LNCAP (cell line): Measurements from ENCODE around the gene PTPRO.

ENCODE experiments used
- TF ChIP-seq, protein P1 (sequence below): fragments of 450-650 bp; IDR thresholded peaks from 2 replicates; pipeline ENCODE4 v1.5.1; 2017; ENCODE audit warnings: mild to moderate bottlenecking

The PTPRO gene

DNA sequence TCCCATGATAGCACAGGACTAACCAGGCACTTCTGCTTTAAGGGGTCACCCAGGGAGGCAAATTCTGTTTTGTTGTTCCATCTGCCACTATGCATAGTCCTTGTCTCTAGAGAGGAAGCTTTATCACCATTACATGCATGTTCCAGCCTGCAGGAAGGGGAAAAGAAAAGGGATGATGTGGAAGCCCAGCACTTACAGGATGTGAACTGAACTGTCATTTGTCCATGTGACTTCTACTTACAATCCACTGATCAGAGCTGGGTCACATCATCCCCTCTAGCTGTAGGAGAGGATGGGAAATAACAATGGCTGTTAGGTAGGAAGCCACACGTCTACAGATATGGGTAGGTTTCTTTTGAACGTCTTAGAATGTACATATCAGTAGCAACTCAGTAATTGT is 203.1 kb downstream of the PTPRO start:
- TF ChIP-seq, protein P1, sequence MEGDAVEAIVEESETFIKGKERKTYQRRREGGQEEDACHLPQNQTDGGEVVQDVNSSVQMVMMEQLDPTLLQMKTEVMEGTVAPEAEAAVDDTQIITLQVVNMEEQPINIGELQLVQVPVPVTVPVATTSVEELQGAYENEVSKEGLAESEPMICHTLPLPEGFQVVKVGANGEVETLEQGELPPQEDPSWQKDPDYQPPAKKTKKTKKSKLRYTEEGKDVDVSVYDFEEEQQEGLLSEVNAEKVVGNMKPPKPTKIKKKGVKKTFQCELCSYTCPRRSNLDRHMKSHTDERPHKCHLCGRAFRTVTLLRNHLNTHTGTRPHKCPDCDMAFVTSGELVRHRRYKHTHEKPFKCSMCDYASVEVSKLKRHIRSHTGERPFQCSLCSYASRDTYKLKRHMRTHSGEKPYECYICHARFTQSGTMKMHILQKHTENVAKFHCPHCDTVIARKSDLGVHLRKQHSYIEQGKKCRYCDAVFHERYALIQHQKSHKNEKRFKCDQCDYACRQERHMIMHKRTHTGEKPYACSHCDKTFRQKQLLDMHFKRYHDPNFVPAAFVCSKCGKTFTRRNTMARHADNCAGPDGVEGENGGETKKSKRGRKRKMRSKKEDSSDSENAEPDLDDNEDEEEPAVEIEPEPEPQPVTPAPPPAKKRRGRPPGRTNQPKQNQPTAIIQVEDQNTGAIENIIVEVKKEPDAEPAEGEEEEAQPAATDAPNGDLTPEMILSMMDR: no peak

DNA sequence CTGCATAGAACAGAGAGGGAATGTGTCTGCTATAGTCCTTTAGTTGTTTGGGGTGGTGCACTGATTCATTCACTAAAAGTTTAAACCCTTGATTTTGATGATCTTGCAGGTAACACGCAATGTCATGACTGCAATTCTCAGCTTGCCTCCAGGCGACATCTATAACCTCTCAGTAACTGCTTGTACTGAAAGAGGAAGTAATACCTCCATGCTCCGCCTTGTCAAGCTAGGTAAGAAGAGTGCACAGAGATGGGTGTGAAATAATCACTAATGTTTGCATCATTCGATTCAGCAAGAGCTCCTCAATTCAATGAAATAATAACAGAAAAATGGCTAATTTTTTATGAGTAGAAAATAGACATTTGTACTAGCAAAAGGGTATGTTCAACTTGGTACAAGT is 203.7 kb downstream of the PTPRO start:
- TF ChIP-seq, protein P1: no peak

DNA sequence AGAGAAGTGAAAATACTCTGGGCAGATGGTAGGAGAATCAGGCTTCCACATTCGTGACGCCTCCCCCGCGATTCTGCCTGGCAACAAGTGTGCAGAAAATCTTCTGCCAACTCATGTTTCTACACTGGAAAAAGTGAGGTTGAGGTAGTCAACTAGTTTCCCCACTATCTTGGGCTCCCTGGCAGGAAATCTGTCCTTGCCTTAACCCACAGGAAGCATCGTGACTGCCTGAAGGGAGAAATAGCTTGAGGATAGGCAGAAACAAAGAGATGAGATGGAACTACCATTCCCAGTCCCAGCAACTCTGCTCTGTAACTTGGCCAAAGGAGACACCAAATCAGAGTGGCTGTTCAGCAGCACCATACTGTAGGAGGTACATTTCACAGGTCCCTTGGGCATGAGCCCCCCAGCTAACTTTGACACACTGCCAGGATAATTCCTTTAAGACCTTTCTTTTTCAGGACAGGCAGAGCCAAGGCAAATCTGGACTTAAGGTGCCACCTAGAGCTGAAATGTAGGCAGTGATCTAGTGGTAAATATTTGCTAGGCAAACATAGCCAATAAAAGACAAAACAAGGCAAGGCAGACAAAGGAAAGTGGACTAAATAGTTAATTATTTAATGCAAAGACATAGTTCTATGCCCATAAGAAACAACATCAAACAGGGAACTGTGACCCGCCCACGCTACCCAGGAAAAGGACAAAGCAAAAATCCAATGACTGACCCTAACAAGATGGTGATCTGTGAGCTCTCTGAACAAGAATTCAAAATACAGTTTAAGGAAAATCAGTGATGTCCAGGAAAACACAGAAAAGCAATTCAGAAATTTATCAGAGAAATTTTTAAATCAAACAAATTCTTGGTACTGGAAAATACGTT is 205.1 kb downstream of the PTPRO start:
- TF ChIP-seq, protein P1: peak; percentile 50; the same call in 1 of the 2 replicates

DNA sequence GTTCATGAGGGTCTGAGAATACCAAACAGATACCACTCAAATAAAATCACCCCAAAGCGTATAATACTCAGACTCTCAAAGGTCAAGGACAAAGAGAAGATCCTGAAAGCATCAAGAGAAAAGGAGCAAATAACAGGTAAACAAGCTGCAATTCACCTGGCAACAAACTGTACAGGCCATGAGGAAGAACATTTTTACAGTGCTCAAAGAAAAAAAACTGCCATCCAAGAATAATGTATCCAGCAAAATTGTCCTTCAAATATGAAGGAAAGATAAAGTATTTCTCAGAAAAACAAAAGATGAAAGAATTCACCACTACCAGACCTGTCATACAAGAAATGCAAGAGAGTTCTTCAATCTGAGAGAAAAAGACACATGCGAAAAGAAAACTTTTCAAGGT is 206.4 kb downstream of the PTPRO start:
- TF ChIP-seq, protein P1: no peak

DNA sequence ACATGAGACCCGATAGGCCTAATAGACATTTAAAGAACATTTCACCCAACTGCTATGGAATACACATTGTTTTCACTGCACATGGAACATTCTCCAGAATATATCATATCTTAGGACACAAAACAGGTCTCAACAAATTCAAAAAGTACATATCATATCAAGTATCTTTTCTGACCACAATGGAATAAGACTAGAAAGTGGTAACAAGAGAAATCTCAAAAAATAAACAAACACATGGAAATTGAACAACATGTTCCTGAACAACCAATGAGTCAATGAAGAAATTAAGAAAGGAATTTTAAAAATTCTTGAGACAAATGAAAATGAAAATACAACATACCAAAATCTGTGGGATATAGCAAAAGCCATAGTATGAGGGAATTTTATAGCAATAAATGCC is 208.1 kb downstream of the PTPRO start:
- TF ChIP-seq, protein P1: no peak

DNA sequence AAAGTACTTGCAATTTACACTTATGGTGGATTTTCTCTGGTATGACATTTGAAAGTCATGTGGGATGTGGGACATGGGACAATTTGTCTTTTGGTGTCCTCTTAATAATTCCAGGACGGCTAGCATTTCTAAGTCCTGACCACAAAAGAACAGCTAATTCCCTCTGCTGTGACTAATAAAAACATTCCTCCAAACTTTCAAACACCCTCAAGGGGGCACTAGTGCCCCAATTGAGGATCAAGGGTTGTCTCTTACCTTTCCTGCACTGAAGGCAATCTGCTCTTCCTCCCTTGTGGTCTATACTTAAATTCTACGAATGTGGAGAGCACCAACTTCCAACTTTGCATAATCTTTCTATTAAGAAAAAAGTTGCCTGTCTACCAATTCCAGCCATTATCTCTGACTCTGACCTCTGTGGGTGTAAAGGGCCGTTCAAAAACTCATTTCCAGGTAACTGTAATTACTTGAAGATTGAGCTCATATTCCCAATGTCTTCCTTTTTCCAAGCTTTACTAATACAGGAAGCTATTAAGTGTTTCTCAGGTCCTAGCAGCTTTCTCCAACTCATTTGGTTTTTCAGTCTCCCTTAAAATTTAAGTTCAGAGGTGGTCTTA is 210.2 kb downstream of the PTPRO start:
- TF ChIP-seq, protein P1: peak; percentile 57; the same call in 1 of the 2 replicates

DNA sequence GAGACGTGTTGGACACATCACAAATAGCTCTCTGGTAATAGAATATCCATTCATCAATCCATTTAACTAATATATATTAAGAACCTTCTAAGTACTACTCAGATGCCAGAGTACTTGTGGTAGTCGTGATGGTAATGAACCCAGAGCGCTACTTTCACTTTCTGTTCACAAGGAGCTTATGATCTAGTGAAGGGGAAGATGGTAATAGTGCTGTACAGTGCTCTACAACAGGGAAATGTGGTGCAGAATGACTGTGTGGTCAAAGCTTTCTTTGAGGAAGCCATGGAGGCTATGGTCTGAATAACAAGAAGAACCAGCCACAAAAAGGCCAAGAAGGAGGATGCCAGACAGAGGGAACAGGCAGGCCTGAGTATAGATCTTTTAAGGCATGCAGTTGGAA is 212.0 kb downstream of the PTPRO start:
- TF ChIP-seq, protein P1: no peak
